ENCODE data around the gene MKNK2. TPM values are rescaled to one million over a fixed set of nuclear protein-coding genes. Genes with fewer than 3 reads are reported as not detected.

MKNK2 gene
- polyA plus RNA-seq, 1 of the 3 experiments (the other 2 are of a cell fraction), result 65.4 TPM

DNA sequence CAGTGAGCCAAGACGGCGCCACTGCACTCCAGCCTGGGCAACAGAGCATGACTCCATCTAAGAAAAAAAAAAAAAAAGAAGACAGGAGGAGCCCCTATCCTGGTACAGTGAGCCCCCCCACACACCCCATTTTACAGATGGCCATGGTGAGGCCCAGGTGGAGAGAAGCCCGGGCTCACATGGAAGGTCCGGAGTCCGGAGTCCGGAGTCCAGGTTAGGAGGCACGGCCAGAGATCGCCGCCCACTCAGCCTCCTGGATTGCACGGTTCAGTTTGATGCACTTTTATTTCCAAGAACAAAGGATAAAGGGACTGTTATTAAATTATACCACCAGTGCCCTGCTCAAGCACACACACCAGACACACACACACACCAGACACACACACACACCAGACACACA lies 24.3 kb downstream of the MKNK2 start:
- Histone ChIP-seq H3F3A (replicated peaks; ENCODE audit: insufficient read depth) (peaks cover 6% of the 10 kb centered on the region), H3K27me3 (ENCODE audit: insufficient read depth) (no peaks in the 10 kb centered on the region), H3K4me2 (no peak overlapping the region), H3K9ac (no peak overlapping the region), H4K20me1 (ENCODE audit: insufficient read depth) (no peaks in the 10 kb centered on the region), H3K79me2 (ENCODE audit: insufficient read depth) (no peaks in the 10 kb centered on the region), H3K9me3 (no peaks in the 10 kb centered on the region), H3K27ac (ENCODE audit: low read depth in 2 of 2, low read length in 1 of 2) (no peak overlapping the region), H3K4me1 (ENCODE audit: control insufficient read depth in 1 of 2, insufficient read depth in 2 of 2, low read depth in 1 of 2, low read length in 1 of 2) (peaks cover 1 to 4% of the 10 kb centered on the region in 2 experiments; a peak in 3 of 4 replicates), H3K36me3 (replicated peaks in 1 of 2; ENCODE audit: control insufficient read depth in 1 of 2, insufficient read depth in 2 of 2, low read length in 1 of 2) (no peaks in the 10 kb centered on the region), H3K4me3 (ENCODE audit: low read depth in 2 of 2, low read length in 1 of 2) (no peak overlapping the region), H2AFZ (ENCODE audit: low read depth) (no peak overlapping the region), H3K9me2 (no peaks in the 10 kb centered on the region)
- ChIA-PET POLR2A (no interaction called here), CTCF (interaction anchor here (1.7 kb wide), 1 partner anchor 13 kb away, joined by 4 read pairs; no protein-coding TSS in a partner anchor)
- 89% methylated on average over 10 of the region's 10 CpGs for WGBS (ENCODE audit: low lambda C conversion rate)
- no peak for DNase-seq
- no peak for TF ChIP-seq RAD21 (IDR thresholded peaks at IDR 0.05; ENCODE audit: low read length)
- no peak for TF ChIP-seq RCOR1 (IDR thresholded peaks at IDR 0.05; ENCODE audit: low read length)
- TF ChIP-seq IRF3 (IDR thresholded peaks at IDR 0.05; ENCODE audit: low read depth, low read length), result no peak
- TF ChIP-seq, protein P1, sequence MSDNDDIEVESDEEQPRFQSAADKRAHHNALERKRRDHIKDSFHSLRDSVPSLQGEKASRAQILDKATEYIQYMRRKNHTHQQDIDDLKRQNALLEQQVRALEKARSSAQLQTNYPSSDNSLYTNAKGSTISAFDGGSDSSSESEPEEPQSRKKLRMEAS (IDR thresholded peaks at IDR 0.05; ENCODE audit: low read depth), result no peak
- TF ChIP-seq ELF1 (IDR thresholded peaks at IDR 0.05), result no peak
- TF ChIP-seq, protein P2, sequence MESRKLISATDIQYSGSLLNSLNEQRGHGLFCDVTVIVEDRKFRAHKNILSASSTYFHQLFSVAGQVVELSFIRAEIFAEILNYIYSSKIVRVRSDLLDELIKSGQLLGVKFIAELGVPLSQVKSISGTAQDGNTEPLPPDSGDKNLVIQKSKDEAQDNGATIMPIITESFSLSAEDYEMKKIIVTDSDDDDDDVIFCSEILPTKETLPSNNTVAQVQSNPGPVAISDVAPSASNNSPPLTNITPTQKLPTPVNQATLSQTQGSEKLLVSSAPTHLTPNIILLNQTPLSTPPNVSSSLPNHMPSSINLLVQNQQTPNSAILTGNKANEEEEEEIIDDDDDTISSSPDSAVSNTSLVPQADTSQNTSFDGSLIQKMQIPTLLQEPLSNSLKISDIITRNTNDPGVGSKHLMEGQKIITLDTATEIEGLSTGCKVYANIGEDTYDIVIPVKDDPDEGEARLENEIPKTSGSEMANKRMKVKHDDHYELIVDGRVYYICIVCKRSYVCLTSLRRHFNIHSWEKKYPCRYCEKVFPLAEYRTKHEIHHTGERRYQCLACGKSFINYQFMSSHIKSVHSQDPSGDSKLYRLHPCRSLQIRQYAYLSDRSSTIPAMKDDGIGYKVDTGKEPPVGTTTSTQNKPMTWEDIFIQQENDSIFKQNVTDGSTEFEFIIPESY (IDR thresholded peaks at IDR 0.05; ENCODE audit: borderline replicate concordance, low read depth), result no peak
- no peak for TF ChIP-seq FOXM1 (IDR thresholded peaks at IDR 0.05; ENCODE audit: low read depth)
- TF ChIP-seq YY1 (IDR thresholded peaks at IDR 0.05; ENCODE audit: low read depth), result no peak
- TF ChIP-seq, protein P3, sequence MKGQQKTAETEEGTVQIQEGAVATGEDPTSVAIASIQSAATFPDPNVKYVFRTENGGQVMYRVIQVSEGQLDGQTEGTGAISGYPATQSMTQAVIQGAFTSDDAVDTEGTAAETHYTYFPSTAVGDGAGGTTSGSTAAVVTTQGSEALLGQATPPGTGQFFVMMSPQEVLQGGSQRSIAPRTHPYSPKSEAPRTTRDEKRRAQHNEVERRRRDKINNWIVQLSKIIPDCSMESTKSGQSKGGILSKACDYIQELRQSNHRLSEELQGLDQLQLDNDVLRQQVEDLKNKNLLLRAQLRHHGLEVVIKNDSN (IDR thresholded peaks at IDR 0.05; ENCODE audit: borderline replicate concordance, low read depth), result no peak
- no peak for TF ChIP-seq FOXJ3 (CRISPR knock-in tag; IDR thresholded peaks at IDR 0.05)
- no peak for TF ChIP-seq SMC3 (IDR thresholded peaks at IDR 0.05; ENCODE audit: low read depth, low read length)
- no peak for TF ChIP-seq USF2 (IDR thresholded peaks at IDR 0.05; ENCODE audit: borderline replicate concordance, low read depth, low read length)
- no peak for TF ChIP-seq NFIC (IDR thresholded peaks at IDR 0.05; ENCODE audit: borderline replicate concordance)
- TF ChIP-seq, protein P4, sequence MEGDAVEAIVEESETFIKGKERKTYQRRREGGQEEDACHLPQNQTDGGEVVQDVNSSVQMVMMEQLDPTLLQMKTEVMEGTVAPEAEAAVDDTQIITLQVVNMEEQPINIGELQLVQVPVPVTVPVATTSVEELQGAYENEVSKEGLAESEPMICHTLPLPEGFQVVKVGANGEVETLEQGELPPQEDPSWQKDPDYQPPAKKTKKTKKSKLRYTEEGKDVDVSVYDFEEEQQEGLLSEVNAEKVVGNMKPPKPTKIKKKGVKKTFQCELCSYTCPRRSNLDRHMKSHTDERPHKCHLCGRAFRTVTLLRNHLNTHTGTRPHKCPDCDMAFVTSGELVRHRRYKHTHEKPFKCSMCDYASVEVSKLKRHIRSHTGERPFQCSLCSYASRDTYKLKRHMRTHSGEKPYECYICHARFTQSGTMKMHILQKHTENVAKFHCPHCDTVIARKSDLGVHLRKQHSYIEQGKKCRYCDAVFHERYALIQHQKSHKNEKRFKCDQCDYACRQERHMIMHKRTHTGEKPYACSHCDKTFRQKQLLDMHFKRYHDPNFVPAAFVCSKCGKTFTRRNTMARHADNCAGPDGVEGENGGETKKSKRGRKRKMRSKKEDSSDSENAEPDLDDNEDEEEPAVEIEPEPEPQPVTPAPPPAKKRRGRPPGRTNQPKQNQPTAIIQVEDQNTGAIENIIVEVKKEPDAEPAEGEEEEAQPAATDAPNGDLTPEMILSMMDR (IDR thresholded peaks at IDR 0.05), result no peak
- TF ChIP-seq TCF12 (IDR thresholded peaks at IDR 0.05), result no peak
- no peak for TF ChIP-seq TEAD4 (IDR thresholded peaks at IDR 0.05; ENCODE audit: borderline replicate concordance, insufficient read depth)
- TF ChIP-seq EZH2phosphoT487 (IDR thresholded peaks at IDR 0.05; ENCODE audit: borderline replicate concordance, low read depth), result no peak
- no peak for TF ChIP-seq FOSL2 (IDR thresholded peaks at IDR 0.05; ENCODE audit: borderline replicate concordance, low read depth)
- TF ChIP-seq MEF2A (IDR thresholded peaks at IDR 0.05; ENCODE audit: borderline replicate concordance, low read depth), result no peak
